Colon (tissue), 2 donors: ENCODE results near the gene COL27A1.

Source experiments
- FAIRE-seq: peaks from 2 replicates; lab custom pipeline; 2012; peaks lifted over from hg19 to GRCh38; lab: Jason Lieb, UNC
- donor health status: control.
- donor health status: control.

COL27A1 gene

GRCh38 chr9:114169029-114169951, 14.0 kb downstream of the COL27A1 start:
- no peak for FAIRE-seq

- FAIRE-seq, result no peak
These were observed 14.8 kb downstream of the COL27A1 start for GRCh38 chr9:114169952-114170770.

- no peak for FAIRE-seq
These were observed 15.6 kb downstream of the COL27A1 start for GRCh38 chr9:114170771-114171461.

- no peak for FAIRE-seq
These were observed 16.2 kb downstream of the COL27A1 start for GRCh38 chr9:114171500-114171899.

GRCh38 chr9:114172981-114173833, 17.9 kb downstream of the COL27A1 start:
- no peak for FAIRE-seq

- no peak for FAIRE-seq
These were observed 19.2 kb downstream of the COL27A1 start for GRCh38 chr9:114174557-114174875.

GRCh38 chr9:114174876-114175771, 19.8 kb downstream of the COL27A1 start:
- no peak for FAIRE-seq

GRCh38 chr9:114176624-114177291, 21.4 kb downstream of the COL27A1 start:
- FAIRE-seq, result no peak

GRCh38 chr9:114177423-114178064, 22.2 kb downstream of the COL27A1 start:
- no peak for FAIRE-seq

- no peak for FAIRE-seq
These were observed 22.7 kb downstream of the COL27A1 start for GRCh38 chr9:114178076-114178475.

GRCh38 chr9:114178756-114179450, 23.6 kb downstream of the COL27A1 start:
- no peak for FAIRE-seq

GRCh38 chr9:114179516-114179915, 24.2 kb downstream of the COL27A1 start:
- FAIRE-seq, result no peak

GRCh38 chr9:114180696-114181606, 25.6 kb downstream of the COL27A1 start:
- FAIRE-seq, result no peak

- no peak for FAIRE-seq
These were observed 26.5 kb downstream of the COL27A1 start for GRCh38 chr9:114181607-114182409.

- FAIRE-seq, result no peak
These were observed 27.7 kb downstream of the COL27A1 start for GRCh38 chr9:114183006-114183405.

GRCh38 chr9:114184071-114184470, 28.7 kb downstream of the COL27A1 start:
- FAIRE-seq, result no peak

- no peak for FAIRE-seq
These were observed 29.5 kb downstream of the COL27A1 start for GRCh38 chr9:114184866-114185265.
